Measurements from ENCODE around the gene LY86.

DNA sequence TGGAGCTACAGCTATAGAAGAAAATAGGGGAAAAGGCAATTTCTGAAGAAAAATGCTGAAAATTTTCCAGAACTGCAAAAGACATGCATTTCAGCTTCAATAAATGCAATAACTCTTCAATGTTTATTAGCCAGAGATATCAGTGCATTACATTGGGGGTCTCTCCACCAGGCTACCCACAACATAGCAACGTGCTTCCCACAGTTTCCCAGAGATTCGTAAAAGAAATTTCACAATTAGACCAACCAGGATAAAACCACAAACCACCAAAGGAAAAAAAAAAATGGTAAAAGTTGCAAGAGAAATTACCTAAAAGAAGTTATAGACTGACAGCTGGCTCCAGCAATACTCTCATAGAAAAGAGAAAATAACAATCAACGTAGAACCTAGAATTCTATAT lies 16.0 kb downstream of the LY86 start:
- TF ChIP-seq USF2 (IDR thresholded peaks at IDR 0.05; ENCODE audit: borderline replicate concordance, low read depth, low read length), result no peak
- TF ChIP-seq CTCF (IDR thresholded peaks at IDR 0.05), result no peak
- TF ChIP-seq SMC3 (IDR thresholded peaks at IDR 0.05; ENCODE audit: low read depth, low read length), result no peak
- no peak for TF ChIP-seq TEAD4 (IDR thresholded peaks at IDR 0.05; ENCODE audit: borderline replicate concordance, insufficient read depth)
- no peak for TF ChIP-seq RAD21 (IDR thresholded peaks at IDR 0.05; ENCODE audit: low read length)
